NB4 (cell line): Measurements from ENCODE around the gene KRTAP12-4.

ENCODE experiments used
- DNase-seq: peaks from one replicate; pipeline ENCODE4 v3.0.0; 2010; ENCODE audit warnings: low read depth
- H3K4me3 ChIP-seq: one replicate; pipeline ENCODE4 v1.5.1; 2011; ENCODE audit warnings: mild to moderate bottlenecking, low read depth, low read length, moderate library complexity
- MYC ChIP-seq: IDR thresholded peaks from 2 replicates; pipeline ENCODE4 v1.6.1; 2011; ENCODE audit warnings: low read depth, low read length
- POLR2A ChIP-seq: IDR thresholded peaks from 2 replicates; pipeline ENCODE4 v1.6.1; 2011; ENCODE audit warnings: mild to moderate bottlenecking; ENCODE audit not compliant: insufficient read length; ENCODE audit errors: extremely low read depth
- TF ChIP-seq, protein P1 (sequence below): IDR thresholded peaks from one replicate; pipeline ENCODE4 v1.5.1; 2012; ENCODE audit warnings: low read depth, low read length
- TF ChIP-seq, protein P2 (sequence below): IDR thresholded peaks from 2 replicates; pipeline ENCODE4 v1.6.1; 2011; ENCODE audit warnings: low read depth, low read length

Gene KRTAP12-4

DNA sequence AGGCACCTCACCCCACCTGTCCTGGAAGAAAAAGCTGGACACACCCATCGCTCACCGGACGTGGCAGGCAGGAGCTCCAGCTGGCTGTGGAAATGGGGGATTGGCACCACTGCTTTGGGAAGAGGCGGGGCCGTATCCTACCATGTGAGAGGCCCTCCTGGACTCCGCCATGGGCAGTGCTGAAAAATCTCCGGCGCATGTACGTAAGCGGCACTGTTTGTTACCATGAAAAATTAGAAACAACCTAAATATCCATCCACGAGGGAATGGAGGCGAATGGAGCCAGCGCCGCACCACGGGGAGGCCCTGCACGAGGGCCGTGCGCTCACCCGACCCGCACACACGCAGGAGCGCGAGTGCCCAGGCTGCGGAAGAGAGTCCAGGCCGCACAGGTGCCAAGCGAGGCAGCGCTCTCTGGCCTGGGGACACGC lies 39.5 kb downstream of the KRTAP12-4 start:
- TF ChIP-seq, protein P1, sequence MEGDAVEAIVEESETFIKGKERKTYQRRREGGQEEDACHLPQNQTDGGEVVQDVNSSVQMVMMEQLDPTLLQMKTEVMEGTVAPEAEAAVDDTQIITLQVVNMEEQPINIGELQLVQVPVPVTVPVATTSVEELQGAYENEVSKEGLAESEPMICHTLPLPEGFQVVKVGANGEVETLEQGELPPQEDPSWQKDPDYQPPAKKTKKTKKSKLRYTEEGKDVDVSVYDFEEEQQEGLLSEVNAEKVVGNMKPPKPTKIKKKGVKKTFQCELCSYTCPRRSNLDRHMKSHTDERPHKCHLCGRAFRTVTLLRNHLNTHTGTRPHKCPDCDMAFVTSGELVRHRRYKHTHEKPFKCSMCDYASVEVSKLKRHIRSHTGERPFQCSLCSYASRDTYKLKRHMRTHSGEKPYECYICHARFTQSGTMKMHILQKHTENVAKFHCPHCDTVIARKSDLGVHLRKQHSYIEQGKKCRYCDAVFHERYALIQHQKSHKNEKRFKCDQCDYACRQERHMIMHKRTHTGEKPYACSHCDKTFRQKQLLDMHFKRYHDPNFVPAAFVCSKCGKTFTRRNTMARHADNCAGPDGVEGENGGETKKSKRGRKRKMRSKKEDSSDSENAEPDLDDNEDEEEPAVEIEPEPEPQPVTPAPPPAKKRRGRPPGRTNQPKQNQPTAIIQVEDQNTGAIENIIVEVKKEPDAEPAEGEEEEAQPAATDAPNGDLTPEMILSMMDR = no peak
- DNase-seq = no peak
- H3K4me3 ChIP-seq = no peak overlapping the region

DNA sequence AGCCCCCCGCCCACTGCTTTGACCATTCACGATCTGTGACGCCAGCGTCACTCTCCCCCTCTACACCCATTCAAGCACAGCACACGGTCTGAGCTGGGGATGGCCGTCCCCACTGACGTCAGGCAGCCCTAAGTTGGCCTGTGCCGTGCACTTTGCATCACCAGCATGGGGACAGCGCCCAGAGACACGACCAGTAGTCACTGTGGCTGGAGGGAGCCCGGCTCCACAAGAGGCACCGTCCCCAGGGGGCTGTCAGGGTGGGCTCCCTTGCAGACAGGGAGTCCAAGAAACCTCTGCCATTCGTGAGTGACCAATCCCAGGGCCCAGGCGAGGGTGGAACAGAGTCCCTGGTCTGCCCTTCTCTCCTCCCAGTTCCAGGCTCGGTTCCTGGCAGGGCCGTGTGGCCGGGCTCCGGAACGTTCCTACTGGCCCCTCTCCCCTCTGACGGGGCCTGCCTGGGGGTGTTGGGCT lies 40.3 kb downstream of the KRTAP12-4 start:
- DNase-seq = no peak
- no peak overlapping the region for H3K4me3 ChIP-seq
- no peak for TF ChIP-seq MYC
- TF ChIP-seq, protein P2, sequence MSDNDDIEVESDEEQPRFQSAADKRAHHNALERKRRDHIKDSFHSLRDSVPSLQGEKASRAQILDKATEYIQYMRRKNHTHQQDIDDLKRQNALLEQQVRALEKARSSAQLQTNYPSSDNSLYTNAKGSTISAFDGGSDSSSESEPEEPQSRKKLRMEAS = no peak
- TF ChIP-seq, protein P1 = no peak
- no peak for TF ChIP-seq POLR2A

DNA sequence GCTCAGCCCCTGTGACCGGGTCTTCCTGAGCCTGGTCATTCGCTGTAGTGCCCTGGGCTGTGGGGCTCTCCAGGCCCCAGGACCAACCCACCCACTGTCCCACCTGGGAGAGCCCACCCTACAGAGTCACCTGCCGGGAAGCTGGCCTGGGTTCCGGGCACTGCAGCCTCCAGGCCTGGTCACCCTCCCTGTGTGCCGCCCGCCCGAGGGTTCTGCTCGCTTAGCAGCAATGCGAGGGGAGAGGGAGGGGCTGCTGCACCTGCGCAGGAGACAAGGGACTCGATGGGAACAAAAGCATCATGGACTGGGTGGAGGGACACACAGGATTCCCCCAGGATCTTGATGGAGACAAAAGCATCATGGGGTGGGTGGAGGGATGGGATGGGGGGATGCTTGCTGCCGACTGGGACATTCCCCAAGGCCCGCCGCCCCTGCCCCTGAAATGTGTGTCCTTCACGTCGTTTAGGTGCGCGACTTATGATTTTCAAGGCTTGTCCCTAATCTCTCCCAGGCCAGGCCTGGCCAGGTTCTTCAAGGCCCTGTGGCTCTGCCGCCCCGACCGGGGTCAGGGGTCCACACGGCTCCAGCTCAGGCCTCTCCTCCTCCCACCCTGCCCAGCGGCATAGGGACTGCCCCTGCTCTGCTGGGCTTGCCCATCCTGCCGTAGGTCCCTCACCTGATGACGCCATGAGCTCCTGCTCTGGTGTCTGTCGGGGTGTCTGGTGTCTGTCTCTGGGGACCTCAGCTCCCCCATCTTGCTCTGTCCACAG lies 40.9 kb downstream of the KRTAP12-4 start:
- H3K4me3 ChIP-seq = no peak overlapping the region

DNA sequence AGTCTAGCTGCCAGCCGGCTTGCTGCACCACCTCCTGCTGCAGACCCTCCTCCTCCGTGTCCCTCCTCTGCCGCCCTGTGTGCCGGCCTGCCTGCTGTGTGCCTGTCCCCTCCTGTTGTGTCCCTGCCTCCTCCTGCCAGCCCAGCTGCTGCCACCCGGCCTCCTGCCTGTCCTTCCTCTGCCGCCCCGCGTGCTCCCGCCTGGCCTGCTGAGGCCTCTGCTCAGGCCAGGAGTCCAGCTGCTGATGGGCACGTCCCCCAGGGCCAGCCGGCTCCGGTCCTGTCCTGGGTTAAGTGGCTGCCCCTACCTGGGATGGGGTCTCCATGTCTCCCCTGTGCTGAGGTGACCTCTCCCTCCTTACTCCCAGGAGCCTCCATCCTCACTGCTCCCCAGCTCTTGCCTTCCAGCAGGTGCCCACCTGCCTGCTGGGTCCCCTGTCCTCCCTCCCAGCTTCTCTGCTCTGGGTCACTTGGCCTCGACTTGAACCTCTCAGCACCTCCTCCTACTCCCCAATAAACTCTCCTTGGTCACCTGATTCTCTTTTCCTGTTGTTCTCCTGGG lies 41.7 kb downstream of the KRTAP12-4 start:
- TF ChIP-seq, protein P2 = no peak
- TF ChIP-seq POLR2A (no peak), MYC (no peak)
- TF ChIP-seq, protein P1 = no peak
- no peak for DNase-seq
- no peak overlapping the region for H3K4me3 ChIP-seq

More for the DNA sequence above, 40.9 kb downstream of the KRTAP12-4 start:
- DNase-seq = no peak
- TF ChIP-seq, protein P2 = no peak
- TF ChIP-seq POLR2A (no peak), MYC (no peak)
- TF ChIP-seq, protein P1 = no peak

DNA sequence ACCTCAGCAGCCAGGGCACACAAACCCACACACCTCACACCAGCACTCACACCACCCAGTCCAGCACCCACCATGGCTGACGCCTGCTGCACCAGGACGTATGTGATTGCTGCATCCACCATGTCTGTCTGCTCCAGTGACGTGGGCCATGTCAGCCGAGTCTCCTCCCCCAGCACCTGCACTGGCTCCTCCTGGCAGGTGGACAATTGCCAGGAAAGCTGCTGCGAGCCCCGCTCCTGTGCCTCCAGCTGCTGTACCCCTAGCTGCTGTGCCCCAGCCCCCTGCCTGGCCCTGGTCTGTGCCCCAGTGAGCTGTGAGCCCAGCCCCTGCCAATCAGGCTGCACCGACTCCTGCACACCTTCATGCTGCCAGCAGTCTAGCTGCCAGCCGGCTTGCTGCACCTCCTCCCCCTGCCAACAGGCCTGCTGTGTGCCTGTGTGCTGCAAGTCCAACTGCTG lies 42.4 kb downstream of the KRTAP12-4 start, which contains the start of gene KRTAP10-8:
Gene KRTAP10-8 (plus strand): TSS at position 51 of the 458 bp plus-strand sequence. CDS start 22 bp downstream, at position 73.
- TF ChIP-seq, protein P1 = no peak
- TF ChIP-seq MYC = no peak
- TF ChIP-seq, protein P2 = no peak
- no peak for TF ChIP-seq POLR2A
- H3K4me3 ChIP-seq = no peak within 1 kb of the TSS
- DNase-seq = no peak
